Lower lobe of right lung (tissue), 2 donors: ENCODE data around the gene RTN4. TPM values are rescaled to one million over a fixed set of nuclear protein-coding genes. Genes with fewer than 3 reads are reported as not detected.

Experiments used
- ATAC-seq, 2 donors: fragments of 200-7000 bp; cut with Tn5 transposase; one replicate each; pipeline ENCODE4 v1.9.1; 2020 to 2022; ENCODE audit warnings: mild to moderate bottlenecking in 2 of 2, moderate library complexity in 2 of 2
- DNase-seq: peaks from one replicate; pipeline ENCODE4 v3.0.0-alpha.2; 2020
- H3K27ac ChIP-seq: fragments of 200-600 bp; one replicate; pipeline ENCODE4 v1.8.0; 2022
- H3K27me3 ChIP-seq: fragments of 200-600 bp; one replicate; pipeline ENCODE4 v1.8.0; 2022; ENCODE audit warnings: low read depth
- H3K36me3 ChIP-seq: fragments of 200-600 bp; one replicate; pipeline ENCODE4 v1.8.0; 2022; ENCODE audit warnings: mild to moderate bottlenecking
- H3K4me1 ChIP-seq: fragments of 200-600 bp; one replicate; pipeline ENCODE4 v1.8.0; 2022
- H3K4me3 ChIP-seq: fragments of 200-600 bp; one replicate; pipeline ENCODE4 v1.8.0; 2022; ENCODE audit warnings: mild to moderate bottlenecking
- H3K9me3 ChIP-seq: fragments of 200-600 bp; one replicate; pipeline ENCODE4 v1.8.0; 2022
- CTCF ChIP-seq: fragments of 200-600 bp; IDR thresholded peaks from one replicate; pipeline ENCODE4 v1.8.0; 2022; ENCODE audit warnings: antibody characterized with exemption, mild to moderate bottlenecking
- intact Hi-C: fragments of 100-400 bp; cut with DNase I; formaldehyde crosslinking; loops from one replicate; pipeline ENCODE4 v1.11.0; 2022
- total RNA-seq: library from RNA; stranded (reverse); fragmentation: NEBNext Ultra II Directional; extraction: Animal tissue kit (Norgen Biotek cat#: 25700); gene quantifications from one replicate; pipeline ENCODE4 v1.2.1, GENCODE V29; 2021
- donor health status: DM: no; HTN: yes; CAD: no; lungs with severe emphysema.

Gene RTN4
- total RNA-seq, 1 donor from 2014 or later = 317 TPM

GRCh38 chr2:54954705-54955357, 95.4 kb downstream of the RTN4 start:
- Histone ChIP-seq H3K4me1 (peaks cover 10% of the 10 kb centered on the region), H3K36me3 (no peaks in the 10 kb centered on the region), H3K27ac (no peak overlapping the region), H3K9me3 (no peaks in the 10 kb centered on the region), H3K4me3 (no peak overlapping the region), H3K27me3 (no peaks in the 10 kb centered on the region)
- intact Hi-C loops = no loop called here
- no peak for TF ChIP-seq CTCF
- DNase-seq (no peak), ATAC-seq (no peak)

- H3K4me3 ChIP-seq = no peak overlapping the region
- TF ChIP-seq CTCF = no peak
- intact Hi-C loops = no loop called here
- peaks cover 10% of the 10 kb centered on the region for H3K4me1 ChIP-seq
- DNase-seq (no peak), ATAC-seq (no peak)
- no peaks in the 10 kb centered on the region for H3K9me3 ChIP-seq
- no peaks in the 10 kb centered on the region for H3K36me3 ChIP-seq
- H3K27me3 ChIP-seq = no peaks in the 10 kb centered on the region
- H3K27ac ChIP-seq = no peak overlapping the region
These were observed 96.1 kb downstream of the RTN4 start for GRCh38 chr2:54954158-54954557.

- Histone ChIP-seq H3K9me3 (no peaks in the 10 kb centered on the region), H3K4me3 (no peak overlapping the region), H3K36me3 (no peaks in the 10 kb centered on the region), H3K4me1 (peaks cover 10% of the 10 kb centered on the region), H3K27ac (no peak overlapping the region), H3K27me3 (no peaks in the 10 kb centered on the region)
- no peak for TF ChIP-seq CTCF
- ATAC-seq (no peak), DNase-seq (no peak)
- intact Hi-C loops = no loop called here
These were observed 97.2 kb downstream of the RTN4 start for GRCh38 chr2:54952978-54953456.

- H3K4me3 ChIP-seq = no peak overlapping the region
- intact Hi-C loops = no loop called here
- ATAC-seq (no peak), DNase-seq (no peak)
- TF ChIP-seq CTCF = no peak
- H3K4me1 ChIP-seq = peaks cover 10% of the 10 kb centered on the region
- no peak overlapping the region for H3K27ac ChIP-seq
- no peaks in the 10 kb centered on the region for H3K27me3 ChIP-seq
- no peaks in the 10 kb centered on the region for H3K36me3 ChIP-seq
- no peaks in the 10 kb centered on the region for H3K9me3 ChIP-seq
These were observed 97.8 kb downstream of the RTN4 start for GRCh38 chr2:54952425-54952824.

GRCh38 chr2:54950811-54951210, 99.4 kb downstream of the RTN4 start:
- intact Hi-C loops = no loop called here
- Histone ChIP-seq H3K4me3 (no peak overlapping the region), H3K4me1 (peaks cover 8% of the 10 kb centered on the region), H3K9me3 (no peaks in the 10 kb centered on the region), H3K27ac (no peak overlapping the region), H3K36me3 (no peaks in the 10 kb centered on the region), H3K27me3 (no peaks in the 10 kb centered on the region)
- ATAC-seq = no peak
- TF ChIP-seq CTCF = no peak
- DNase-seq = no peak
